IMR-90 (cell line): ENCODE results near the gene CDC42EP3. TPM values are rescaled to one million over a fixed set of nuclear protein-coding genes. Genes with fewer than 3 reads are reported as not detected.

ENCODE experiments used
- ATAC-seq: fragments of 200-7000 bp; cut with Tn5 transposase; 2 replicates; pipeline ENCODE4 v1.9.1; 2020; ENCODE audit warnings: low read depth, mild to moderate bottlenecking, moderate library complexity
- BruUV-seq: library from RNA; stranded (reverse); fragments of 400-500 nt; replicated peaks from 2 replicates; lab custom pipeline; 2021; lab: Mats Ljungman, UMichigan
- CTCF ChIA-PET: fragments of 300-600 bp; formaldehyde crosslinking; extraction: SDS; loops from one replicate; lab custom pipeline; 2021; ENCODE audit warnings: antibody characterized with exemption; lab: Yijun Ruan, JAX
- POLR2A ChIA-PET: fragments of 300-600 bp; sonication (Branson Sonifier 250); formaldehyde crosslinking; loops from one replicate; lab custom pipeline; 2022; ENCODE audit warnings: antibody characterized with exemption; ENCODE audit not compliant: unreplicated experiment; lab: Charles Lee
- DNase-seq: peaks from one replicate; pipeline ENCODE4 v3.0.0; 2013
- H2AFZ ChIP-seq: replicated peaks from 2 replicates; pipeline ENCODE3; 2013; ENCODE audit warnings: low read length, mild to moderate bottlenecking; ENCODE audit not compliant: poor library complexity
- H2AK5ac ChIP-seq: 2 replicates; pipeline ENCODE4 v1.6.1; 2013; ENCODE audit warnings: low read depth, low read length, inconsistent platforms
- H2AK9ac ChIP-seq: replicated peaks from 2 replicates; pipeline ENCODE3; 2013; ENCODE audit warnings: mild to moderate bottlenecking, low read depth, low read length, moderate library complexity; ENCODE audit not compliant: poor library complexity
- H2BK120ac ChIP-seq: 2 replicates; pipeline ENCODE4 v1.6.1; 2013; ENCODE audit warnings: low read depth, low read length, inconsistent platforms
- H2BK15ac ChIP-seq: 3 replicates; pipeline ENCODE4 v1.6.1; 2013; ENCODE audit warnings: low read depth, low read length, inconsistent platforms
- H2BK20ac ChIP-seq: 2 replicates; pipeline ENCODE4 v1.6.1; 2013; ENCODE audit warnings: low read depth, mild to moderate bottlenecking, inconsistent platforms, low read length, moderate library complexity
- H2BK5ac ChIP-seq: 2 replicates; pipeline ENCODE4 v1.6.1; 2013; ENCODE audit warnings: mild to moderate bottlenecking, low read depth, low read length, inconsistent platforms; ENCODE audit not compliant: poor library complexity, severe bottlenecking
- H3K14ac ChIP-seq: replicated peaks from 2 replicates; pipeline ENCODE4 v1.6.1; 2013; ENCODE audit warnings: low read depth, low read length, inconsistent platforms
- H3K18ac ChIP-seq: 2 replicates; pipeline ENCODE4 v1.6.1; 2013; ENCODE audit warnings: low read depth, low read length, control low read depth
- H3K23ac ChIP-seq: 2 replicates; pipeline ENCODE4 v1.6.1; 2013; ENCODE audit warnings: low read depth, low read length, inconsistent platforms
- H3K27ac ChIP-seq: 2 replicates; pipeline ENCODE4 v1.5.1; 2013; ENCODE audit warnings: mild to moderate bottlenecking, control low read depth, low read length; ENCODE audit not compliant: insufficient read depth
- H3K27me3 ChIP-seq: 2 replicates; pipeline ENCODE4 v1.6.1; 2013; ENCODE audit warnings: low read length; ENCODE audit not compliant: control insufficient read depth, insufficient read depth
- H3K36me3 ChIP-seq: 2 replicates; pipeline ENCODE4 v1.6.1; 2013; ENCODE audit warnings: low read length, mixed read lengths; ENCODE audit not compliant: control insufficient read depth, insufficient read depth
- H3K4ac ChIP-seq: 2 replicates; pipeline ENCODE4 v1.6.1; 2013; ENCODE audit warnings: low read depth, low read length, inconsistent platforms
- H3K4me1 ChIP-seq: 2 replicates; pipeline ENCODE4 v1.6.1; 2013; ENCODE audit warnings: low read length, mixed read lengths; ENCODE audit not compliant: control insufficient read depth, insufficient read depth
- H3K4me2 ChIP-seq: 2 replicates; pipeline ENCODE4 v1.6.1; 2013; ENCODE audit warnings: low read depth, mild to moderate bottlenecking, control low read depth, low read length, moderate library complexity
- H3K4me3 ChIP-seq: 2 replicates; pipeline ENCODE4 v1.5.1; 2013; ENCODE audit warnings: low read depth, mild to moderate bottlenecking, control low read depth, low read length, moderate library complexity; ENCODE audit not compliant: insufficient read depth
- H3K56ac ChIP-seq: 2 replicates; pipeline ENCODE4 v1.6.1; 2013; ENCODE audit warnings: low read length, inconsistent platforms; ENCODE audit not compliant: insufficient read depth; ENCODE audit errors: extremely low read depth
- H3K79me1 ChIP-seq, 2 experiments: 2 replicates each; pipeline ENCODE4 v1.6.1; 2013; ENCODE audit warnings: low read length in 2 of 2, inconsistent platforms in 1 of 2, low read depth in 1 of 2
- H3K9ac ChIP-seq: 2 replicates; pipeline ENCODE4 v1.6.1; 2013; ENCODE audit warnings: low read depth, low read length, control low read depth
- H3K9me1 ChIP-seq: 2 replicates; pipeline ENCODE4 v1.6.1; 2013; ENCODE audit warnings: low read length, inconsistent platforms; ENCODE audit not compliant: insufficient read depth
- H3K9me3 ChIP-seq: 2 replicates; pipeline ENCODE4 v1.6.1; 2013; ENCODE audit warnings: low read length; ENCODE audit not compliant: control insufficient read depth, insufficient read depth
- H4K20me1 ChIP-seq: 2 replicates; pipeline ENCODE4 v1.6.1; 2013; ENCODE audit warnings: low read length, inconsistent platforms; ENCODE audit not compliant: insufficient read depth
- H4K5ac ChIP-seq: 2 replicates; pipeline ENCODE4 v1.6.1; 2013; ENCODE audit warnings: mild to moderate bottlenecking, low read depth, low read length, control low read depth
- H4K8ac ChIP-seq, 2 experiments: 2 replicates each; pipeline ENCODE4 v1.6.1; 2013; ENCODE audit warnings: low read depth in 2 of 2, low read length in 2 of 2, control low read depth in 1 of 2, inconsistent platforms in 1 of 2
- H4K91ac ChIP-seq: 2 replicates; pipeline ENCODE4 v1.6.1; 2013; ENCODE audit warnings: low read depth, low read length, inconsistent platforms; ENCODE audit not compliant: insufficient read depth
- BHLHE40 ChIP-seq: fragments of 150-350 bp; IDR thresholded peaks from 2 replicates; pipeline ENCODE4 v1.6.1; 2016; ENCODE audit warnings: mild to moderate bottlenecking, low read depth, low read length
- CEBPB ChIP-seq: IDR thresholded peaks from 2 replicates; pipeline ENCODE4 v1.6.1; 2012; ENCODE audit warnings: low read depth, low read length, improper control_type of control experiment
- CHD1 ChIP-seq: IDR thresholded peaks from 2 replicates; pipeline ENCODE4 v1.6.1; 2012; ENCODE audit warnings: low read depth, low read length, improper control_type of control experiment
- ELK1 ChIP-seq: fragments of 150-350 bp; IDR thresholded peaks from 2 replicates; pipeline ENCODE4 v1.6.1; 2016; ENCODE audit warnings: low read depth, mild to moderate bottlenecking, low read length, moderate library complexity, borderline replicate concordance
- FOS ChIP-seq: fragments of 150-350 bp; IDR thresholded peaks from 2 replicates; pipeline ENCODE4 v1.6.1; 2016; ENCODE audit warnings: low read depth, low read length
- MAFK ChIP-seq: IDR thresholded peaks from 2 replicates; pipeline ENCODE4 v1.6.1; 2012; ENCODE audit warnings: low read depth, low read length, improper control_type of control experiment
- MAZ ChIP-seq: IDR thresholded peaks from 2 replicates; pipeline ENCODE4 v1.6.1; 2012; ENCODE audit warnings: low read depth, mild to moderate bottlenecking, low read length, improper control_type of control experiment, moderate library complexity, borderline replicate concordance
- MXI1 ChIP-seq: IDR thresholded peaks from 2 replicates; pipeline ENCODE4 v1.6.1; 2012; ENCODE audit warnings: low read depth, mild to moderate bottlenecking, low read length, moderate library complexity, borderline replicate concordance
- NFE2L2 ChIP-seq: fragments of 150-350 bp; IDR thresholded peaks from 2 replicates; pipeline ENCODE4 v1.6.1; 2016; ENCODE audit warnings: low read depth, mild to moderate bottlenecking, low read length
- POLR2A ChIP-seq: IDR thresholded peaks from 2 replicates; pipeline ENCODE4 v1.6.1; 2012; ENCODE audit warnings: mild to moderate bottlenecking, low read depth, low read length
- RAD21 ChIP-seq: IDR thresholded peaks from 2 replicates; pipeline ENCODE4 v1.6.1; 2012; ENCODE audit warnings: low read length, improper control_type of control experiment
- RCOR1 ChIP-seq: IDR thresholded peaks from 2 replicates; pipeline ENCODE4 v1.6.1; 2012; ENCODE audit warnings: mild to moderate bottlenecking, low read length, improper control_type of control experiment; ENCODE audit not compliant: insufficient replicate concordance
- RFX5 ChIP-seq: IDR thresholded peaks from 2 replicates; pipeline ENCODE4 v1.8.0; 2012; ENCODE audit warnings: low read depth, mild to moderate bottlenecking, low read length, moderate library complexity
- SMC3 ChIP-seq: fragments of 150-350 bp; IDR thresholded peaks from 2 replicates; pipeline ENCODE4 v1.6.1; 2016; ENCODE audit warnings: low read depth, mild to moderate bottlenecking, antibody characterized with exemption, low read length, moderate library complexity
- USF2 ChIP-seq: fragments of 150-350 bp; IDR thresholded peaks from 2 replicates; pipeline ENCODE4 v1.6.1; 2017; ENCODE audit warnings: mild to moderate bottlenecking, antibody characterized with exemption, low read length, low read depth
- WGBS, 2 experiments: methylation state at CpG; one replicate each; pipeline versions ENCODE4 v1.1.5 to v1.1.7; 2013; ENCODE audit warnings: missing lambda C conversion rate in 2 of 2; ENCODE audit not compliant: insufficient read length in 1 of 2; ENCODE audit errors: extremely low coverage in 2 of 2; 5-methylcytosine and 5-hydroxymethylcytosine counted together
- dilution Hi-C: fragments of 300-500 bp; cut with HindIII; formaldehyde crosslinking; loops from one replicate; pipeline ENCODE4 v1.14.3; 2018; ENCODE audit warnings: low sequenced_read_pairs; ENCODE audit not compliant: unreplicated experiment
- in situ Hi-C: fragments of 300-500 bp; cut with MboI; formaldehyde crosslinking; loops from 3 replicates; pipeline ENCODE4 v1.14.3; 2019; ENCODE audit warnings: low sequenced_read_pairs, inconsistent platforms, mixed read lengths
- intact Hi-C: fragments of 100-400 bp; cut with micrococcal nuclease; formaldehyde crosslinking; loops from 2 replicates; pipeline ENCODE4 v1.10.0; 2022
- polyA plus RNA-seq, 3 experiments: library from polyadenylated mRNA; depleted of rRNA; stranded (reverse); fragments of >200 nt; gene quantifications; 2 replicates each; pipeline ENCODE4 v1.2.3, GENCODE V29; 2012; ENCODE audit warnings: low replicate concordance in 1 of 3
- total RNA-seq: library from RNA; depleted of rRNA; stranded (reverse); fragments of >200 nt; gene quantifications from 2 replicates; pipeline ENCODE4 v1.2.3, GENCODE V29; 2012
- TF ChIP-seq, protein P1 (sequence below): conservative IDR thresholded peaks from 2 replicates; pipeline ENCODE4 v1.5.1; 2012; ENCODE audit warnings: mild to moderate bottlenecking, low read depth, low read length, improper control_type of control experiment

The CDC42EP3 gene
- total and polyA plus RNA-seq, 2 of the 4 experiments (the other 2 are of a cell fraction) = 167 to 193 TPM

GRCh38 chr2:37695336-37695735 lies 23.9 kb upstream of the CDC42EP3 start:
- ATAC-seq (no peak), DNase-seq (no peak)
- no TSS peak for BruUV-seq
- TF ChIP-seq MAFK = no peak
- no peak for TF ChIP-seq CEBPB
- TF ChIP-seq USF2 = no peak
- TF ChIP-seq RCOR1 = no peak
- TF ChIP-seq ELK1 = no peak
- TF ChIP-seq RFX5 = no peak
- no peak for TF ChIP-seq CHD1
- TF ChIP-seq MAZ = no peak
- TF ChIP-seq FOS = no peak
- no peak for TF ChIP-seq NFE2L2
- TF ChIP-seq POLR2A = no peak
- TF ChIP-seq SMC3 = no peak
- no peak for TF ChIP-seq BHLHE40
- TF ChIP-seq, protein P1, sequence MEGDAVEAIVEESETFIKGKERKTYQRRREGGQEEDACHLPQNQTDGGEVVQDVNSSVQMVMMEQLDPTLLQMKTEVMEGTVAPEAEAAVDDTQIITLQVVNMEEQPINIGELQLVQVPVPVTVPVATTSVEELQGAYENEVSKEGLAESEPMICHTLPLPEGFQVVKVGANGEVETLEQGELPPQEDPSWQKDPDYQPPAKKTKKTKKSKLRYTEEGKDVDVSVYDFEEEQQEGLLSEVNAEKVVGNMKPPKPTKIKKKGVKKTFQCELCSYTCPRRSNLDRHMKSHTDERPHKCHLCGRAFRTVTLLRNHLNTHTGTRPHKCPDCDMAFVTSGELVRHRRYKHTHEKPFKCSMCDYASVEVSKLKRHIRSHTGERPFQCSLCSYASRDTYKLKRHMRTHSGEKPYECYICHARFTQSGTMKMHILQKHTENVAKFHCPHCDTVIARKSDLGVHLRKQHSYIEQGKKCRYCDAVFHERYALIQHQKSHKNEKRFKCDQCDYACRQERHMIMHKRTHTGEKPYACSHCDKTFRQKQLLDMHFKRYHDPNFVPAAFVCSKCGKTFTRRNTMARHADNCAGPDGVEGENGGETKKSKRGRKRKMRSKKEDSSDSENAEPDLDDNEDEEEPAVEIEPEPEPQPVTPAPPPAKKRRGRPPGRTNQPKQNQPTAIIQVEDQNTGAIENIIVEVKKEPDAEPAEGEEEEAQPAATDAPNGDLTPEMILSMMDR = no peak
- no peak for TF ChIP-seq MXI1
- no peak for TF ChIP-seq RAD21
- Histone ChIP-seq H3K14ac (no peak overlapping the region), H2BK120ac (peak overlapping the region; percentile 77; the same call in 1 of the 2 replicates), H3K4me1 (peaks cover 13% of the 10 kb centered on the region), H3K56ac (no peak overlapping the region), H4K20me1 (no peaks in the 10 kb centered on the region), H3K4me3 (no peak overlapping the region), H2BK5ac (no peak overlapping the region), H3K23ac (no peak overlapping the region), H3K4ac (peak overlapping the region; percentile 31; the same call in 1 of the 2 replicates), H2AK5ac (peak overlapping the region; percentile 77; the same call in 1 of the 2 replicates), H3K9me3 (no peaks in the 10 kb centered on the region), H4K8ac (no peak overlapping the region), H3K79me1 (peaks cover 4 to 10% of the 10 kb centered on the region in 2 experiments; a peak in 3 of 4 replicates), H2AK9ac (no peak overlapping the region), H2BK20ac (peak overlapping the region; percentile 65), H3K9ac (no peak overlapping the region), H3K18ac (peak overlapping the region; percentile 37; the same call in 1 of the 2 replicates), H4K91ac (no peak overlapping the region; the same call in none of the 2 replicates), H3K27ac (no peak overlapping the region), H3K4me2 (no peak overlapping the region), H2AFZ (no peak overlapping the region), H3K36me3 (no peaks in the 10 kb centered on the region), H3K9me1 (peaks cover 10% of the 10 kb centered on the region), H3K27me3 (no peaks in the 10 kb centered on the region), H2BK15ac (peak overlapping the region; percentile 87; the same call in 1 of the 3 replicates), H4K5ac (no peak overlapping the region)
- ChIA-PET CTCF (no interaction called here), POLR2A (no interaction called here)
- no CpG with 5 or more reads among the region's 4 CpGs for WGBS, 2 experiments
- intact Hi-C loops (no loop called here), dilution Hi-C loops (no loop called here), in situ Hi-C loops (no loop called here)
